NOMO-1 treated with DMSO at 0.1 percent for 48 hours (cell line): Measurements from ENCODE around the gene C1QL4.
A peak's percentile ranks its signal among the peaks of the same experiment; 100 is the strongest.
"Not testable (repeated sequence)": the region's sequence is repeated elsewhere in the genome, so short reads cannot be mapped to it uniquely, and the experiment has no call there.

Source experiments
- DNase-seq: peaks from one replicate; lab custom pipeline; 2025; ENCODE audit not compliant: unreplicated experiment; lab: John Stamatoyannopoulos, UW

The C1QL4 gene

DNA sequence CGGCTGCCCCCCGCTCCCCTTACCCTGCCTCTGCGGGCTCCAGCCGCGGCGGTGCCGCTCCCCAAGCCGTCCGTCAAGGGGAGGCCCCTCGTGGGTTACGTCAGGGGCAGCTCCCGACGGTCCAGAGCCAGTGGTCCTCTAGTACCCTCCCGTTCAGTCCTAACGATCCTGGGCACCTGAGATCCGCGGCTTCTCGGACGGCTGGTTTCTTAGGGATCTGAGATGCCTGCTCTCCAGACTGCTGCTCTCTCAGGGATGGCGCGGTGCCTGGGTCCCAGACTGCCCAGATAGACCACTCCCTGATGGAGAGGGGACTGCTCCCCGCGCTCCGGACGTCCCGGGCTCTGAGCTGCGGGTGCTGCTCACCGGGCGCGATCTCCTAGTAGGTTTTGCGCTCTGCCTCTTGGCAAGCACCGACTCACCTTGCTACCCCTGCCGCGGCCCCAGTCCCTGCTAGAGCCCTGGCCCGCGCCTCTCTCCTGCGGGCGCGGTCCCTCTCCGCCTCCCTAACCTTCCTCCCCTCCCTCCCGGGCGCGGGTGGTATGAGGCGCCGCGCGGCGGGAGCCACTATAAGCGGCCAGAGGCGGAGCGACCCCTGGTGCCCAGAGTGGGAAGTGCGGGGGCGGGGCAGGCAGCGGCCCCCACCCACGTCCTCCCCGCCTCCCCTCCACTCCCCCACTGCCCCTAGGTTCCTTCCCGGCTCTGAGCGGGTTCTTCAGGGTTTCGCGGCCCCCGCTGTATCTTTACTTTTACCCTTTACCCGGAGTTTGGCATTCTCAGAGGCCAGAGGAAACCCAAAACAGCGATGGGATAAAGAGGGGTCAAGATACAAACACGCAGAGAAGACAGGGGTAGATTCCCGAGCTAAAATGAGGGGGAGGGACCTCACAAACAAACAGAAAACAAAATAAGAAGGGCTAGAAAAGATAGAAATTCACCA is at the start of gene C1QL4:
Gene C1QL4, minus strand, starts transcription at position 544 of the 940 bp plus-strand sequence. CDS start 711 bp downstream, outside the sequence.
- DNase-seq, result peak; percentile 70

DNA sequence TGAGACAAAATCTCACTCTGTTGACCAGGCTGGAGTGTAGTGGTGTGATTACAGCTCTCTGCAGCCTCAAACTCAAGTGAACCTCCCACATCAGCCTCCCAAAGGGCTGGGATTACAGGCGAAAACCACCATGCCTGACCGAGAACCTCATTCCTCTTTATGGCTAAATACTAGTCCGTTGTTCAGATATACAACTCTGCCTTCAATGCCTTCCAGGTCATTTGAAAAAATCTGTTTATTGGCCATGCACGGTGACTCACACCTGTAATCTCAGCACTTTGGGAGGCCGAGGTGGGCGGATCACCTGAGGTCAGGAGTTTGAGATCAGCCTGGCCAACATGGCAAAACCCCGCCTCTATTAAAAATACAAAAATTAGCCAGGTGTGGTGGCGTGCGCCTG is 43.2 kb upstream of the C1QL4 start:
- DNase-seq, result not testable (repeated sequence)

GRCh38 chr12:49377386-49377785 is 40.4 kb upstream of the C1QL4 start:
- DNase-seq, result no peak

- DNase-seq, result no peak
These were observed 38.4 kb upstream of the C1QL4 start for GRCh38 chr12:49375406-49375805.

DNA sequence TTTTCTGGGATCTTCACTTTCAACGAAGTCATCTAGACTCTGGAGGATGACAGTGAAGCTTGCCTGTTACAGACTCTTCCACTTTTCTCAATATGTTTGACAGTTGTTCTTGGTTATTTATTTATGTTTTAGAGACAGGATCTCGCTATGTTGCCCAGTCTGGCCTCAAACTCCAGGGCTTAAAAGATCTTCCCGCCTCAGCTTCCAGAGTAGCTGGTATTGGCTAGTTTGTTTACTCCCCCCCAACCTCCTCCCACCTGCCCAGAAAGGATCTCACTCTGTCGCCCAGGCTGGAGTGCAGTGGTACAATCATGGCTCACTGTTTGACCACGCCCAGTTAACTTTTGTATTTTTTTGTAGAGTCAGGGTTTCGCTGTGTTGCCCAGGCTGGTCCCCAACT is 33.6 kb upstream of the C1QL4 start:
- no peak for DNase-seq

DNA sequence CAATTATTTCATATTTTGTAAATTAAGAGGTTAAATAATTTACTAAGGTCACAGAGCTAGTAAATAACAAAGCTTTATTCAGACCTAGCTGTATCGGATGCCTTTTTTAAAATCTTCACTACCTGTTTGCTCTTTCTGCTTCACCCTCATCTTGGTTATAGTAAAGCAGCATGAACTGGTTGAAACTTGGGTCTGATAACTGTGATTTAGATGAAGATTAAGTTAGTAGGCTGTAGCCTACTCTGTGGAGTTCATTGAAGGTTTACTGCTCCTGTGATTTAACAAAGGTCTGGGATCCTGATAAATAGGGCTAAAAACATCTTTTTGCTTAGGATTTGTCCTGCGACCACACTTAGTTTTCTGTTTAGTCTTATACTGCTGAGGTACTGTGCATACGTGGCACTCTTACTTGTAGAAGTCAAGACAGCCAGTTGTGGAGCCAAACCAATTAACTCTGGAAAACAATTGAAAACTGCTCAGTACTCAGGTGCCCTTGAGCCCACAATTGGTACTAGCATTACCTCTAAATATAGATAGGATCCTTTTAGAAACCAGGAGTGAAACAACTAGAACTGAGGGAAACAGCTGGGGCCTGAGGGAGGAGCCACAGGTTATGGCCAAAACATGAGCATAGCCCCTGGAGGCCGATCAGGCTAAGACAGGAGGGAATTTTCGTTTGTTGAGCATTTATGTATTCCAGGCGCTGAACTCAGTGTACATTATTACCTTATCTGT is 32.6 kb upstream of the C1QL4 start:
- peak; percentile 43 for DNase-seq

DNA sequence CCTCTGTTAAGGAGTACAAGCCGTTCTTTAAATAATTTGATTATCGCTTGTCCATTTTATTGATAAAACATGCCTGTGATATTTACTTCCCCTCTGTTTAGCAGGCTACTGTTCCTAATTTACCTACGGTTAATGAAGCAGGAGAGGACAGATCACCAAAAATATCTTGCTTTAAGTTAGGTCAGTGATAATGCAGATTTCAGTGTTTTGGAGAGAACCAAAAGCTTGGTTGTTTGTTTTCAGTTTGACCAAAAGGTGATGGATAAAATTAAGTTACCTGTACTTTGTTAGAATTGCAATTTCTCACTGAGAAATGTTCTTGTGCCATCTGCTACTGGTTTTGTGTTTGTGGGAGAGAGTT is 31.2 kb upstream of the C1QL4 start:
- no peak for DNase-seq

- DNase-seq, result no peak
These were observed 30.6 kb upstream of the C1QL4 start, which contains the start of gene SPATS2 for GRCh38 chr12:49367381-49368239. Gene SPATS2 (plus strand): TSS chr12:49367462. CDS start chr12:49461013, 93,551 bp downstream.

DNA sequence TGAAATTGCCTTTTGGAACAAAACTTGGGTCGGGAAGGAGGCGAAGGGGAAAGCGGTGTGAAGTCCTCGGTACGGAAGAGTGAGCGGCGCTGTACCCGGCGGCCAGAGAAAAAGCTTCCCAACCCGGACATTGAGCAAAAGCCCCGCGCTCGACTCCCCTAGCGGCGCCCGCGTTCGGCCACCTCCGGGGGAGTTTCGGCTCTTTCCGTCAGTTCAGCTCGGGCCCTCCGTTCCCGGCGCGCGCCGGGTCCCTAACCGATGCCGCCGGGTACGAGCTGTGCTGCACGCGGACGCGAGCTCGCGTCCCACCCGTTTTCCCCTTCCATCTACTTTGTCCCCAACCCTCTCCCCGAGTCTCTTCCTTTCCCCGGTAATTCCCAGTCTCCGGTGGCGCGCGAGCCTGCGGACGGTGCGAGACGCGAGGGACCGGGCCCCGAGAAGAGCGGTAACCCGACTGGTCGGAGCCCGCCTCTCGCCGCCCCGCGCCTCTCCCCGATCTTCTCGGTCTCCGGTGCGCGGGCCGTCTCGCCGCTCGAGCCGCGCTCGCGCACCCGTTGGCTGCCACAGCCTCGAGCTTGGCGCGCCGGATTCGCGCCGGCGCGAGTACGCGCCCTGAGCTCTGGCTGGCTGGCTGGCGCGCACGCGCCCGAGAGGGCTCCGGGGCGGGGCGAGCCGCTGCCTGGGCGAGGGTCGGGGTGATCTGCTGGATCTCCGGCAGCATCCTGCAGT is 29.8 kb upstream of the C1QL4 start:
- DNase-seq, result peak; percentile 87

DNA sequence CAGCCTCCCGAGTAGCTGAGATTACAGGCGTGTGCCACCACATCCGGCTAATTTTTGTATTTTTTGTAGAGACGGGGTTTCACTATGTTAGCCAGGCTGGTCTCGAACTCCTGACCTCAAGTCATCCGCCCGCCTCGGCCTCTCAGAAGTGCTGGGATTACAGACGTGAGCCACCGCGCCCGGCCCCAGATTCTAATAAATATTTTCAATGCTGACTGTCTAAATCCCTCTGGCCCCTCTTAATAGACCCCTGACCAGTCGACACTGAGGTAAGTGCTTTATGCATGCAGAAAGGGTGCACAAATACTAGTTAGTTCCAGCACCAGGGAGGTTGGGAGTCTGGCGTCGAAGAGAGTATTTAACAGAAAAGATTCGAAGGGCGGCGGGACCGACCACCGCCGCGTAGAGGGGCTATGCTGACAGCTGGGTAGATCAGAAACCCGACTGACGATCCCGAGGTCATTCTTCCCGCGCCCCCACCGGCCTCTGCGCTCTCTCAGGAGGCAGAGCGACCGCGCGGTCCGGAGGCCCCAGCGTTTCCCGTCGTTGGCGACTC is 29.2 kb upstream of the C1QL4 start:
- DNase-seq, result no peak

GRCh38 chr12:49365542-49365941 is 28.6 kb upstream of the C1QL4 start:
- DNase-seq, result no peak

- no peak for DNase-seq
These were observed 28.0 kb upstream of the C1QL4 start for GRCh38 chr12:49364989-49365388.

DNA sequence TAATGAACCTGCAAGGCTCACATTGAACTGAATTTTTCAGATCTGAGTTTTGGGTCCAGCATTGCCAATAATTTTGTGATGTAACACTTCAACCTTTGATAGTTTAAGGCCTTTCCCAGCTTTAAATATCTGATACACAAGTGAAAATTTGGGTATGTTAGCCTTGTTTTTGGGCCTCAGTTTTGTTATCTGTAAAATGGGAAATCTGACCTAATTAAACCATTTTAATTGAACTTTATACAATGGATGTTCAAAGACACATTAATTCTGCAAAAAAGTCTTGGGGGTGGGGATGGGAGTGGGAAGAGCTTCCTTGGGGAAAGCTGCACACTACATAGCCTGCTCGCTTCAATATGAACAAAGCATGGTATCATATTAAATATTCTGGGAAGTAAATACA is 25.1 kb upstream of the C1QL4 start:
- DNase-seq, result no peak

- DNase-seq, result no peak
These were observed 22.7 kb upstream of the C1QL4 start for GRCh38 chr12:49359671-49360070.

- DNase-seq, result peak; percentile 79
These were observed 21.6 kb upstream of the C1QL4 start for GRCh38 chr12:49358483-49359141.

DNA sequence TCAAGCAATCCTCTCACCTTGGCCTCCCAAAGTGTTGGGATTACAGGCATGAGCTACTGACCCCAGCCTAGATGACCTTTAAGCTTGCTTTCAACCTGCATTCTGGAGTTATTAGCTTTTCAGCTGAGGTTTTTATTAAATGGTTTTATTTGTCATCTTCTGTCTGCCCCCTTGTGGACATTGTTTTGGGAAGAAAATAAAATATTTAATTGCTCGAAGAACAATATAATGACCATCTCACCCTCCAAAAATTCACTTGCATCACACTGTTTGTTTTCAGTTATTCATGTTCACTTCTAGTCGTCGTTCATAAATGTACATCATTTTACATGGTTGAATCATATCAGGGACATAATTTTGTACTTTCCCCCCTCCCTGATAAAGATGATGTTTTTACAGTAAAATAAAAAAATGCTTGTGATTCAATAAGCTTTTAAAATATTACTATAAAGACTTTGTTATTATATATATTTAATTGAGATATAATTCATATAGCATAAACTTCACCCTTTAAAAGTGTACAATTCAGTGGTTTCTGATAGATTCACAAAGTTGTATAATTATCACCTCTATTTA is 20.2 kb upstream of the C1QL4 start:
- peak; percentile 22 for DNase-seq

DNA sequence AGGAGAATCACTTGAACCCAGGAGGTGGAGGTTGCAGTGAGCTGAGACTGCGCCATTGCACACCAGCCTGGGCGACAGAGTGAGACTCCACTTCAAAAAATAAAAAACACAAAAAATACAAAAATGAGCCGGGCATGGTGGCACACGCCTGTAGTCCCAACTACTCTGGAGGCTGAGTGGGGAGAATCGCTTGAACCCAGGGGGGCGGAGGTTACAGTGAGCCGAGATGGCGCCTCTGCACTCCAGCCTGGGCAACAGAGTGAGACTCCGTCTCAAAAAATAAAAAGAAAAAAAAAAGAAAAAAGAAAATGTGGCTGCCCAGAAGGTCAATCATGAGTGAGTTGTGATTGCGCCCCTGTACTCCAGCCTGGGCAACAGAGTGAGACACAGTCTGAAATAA is 18.9 kb upstream of the C1QL4 start:
- no peak for DNase-seq

DNA sequence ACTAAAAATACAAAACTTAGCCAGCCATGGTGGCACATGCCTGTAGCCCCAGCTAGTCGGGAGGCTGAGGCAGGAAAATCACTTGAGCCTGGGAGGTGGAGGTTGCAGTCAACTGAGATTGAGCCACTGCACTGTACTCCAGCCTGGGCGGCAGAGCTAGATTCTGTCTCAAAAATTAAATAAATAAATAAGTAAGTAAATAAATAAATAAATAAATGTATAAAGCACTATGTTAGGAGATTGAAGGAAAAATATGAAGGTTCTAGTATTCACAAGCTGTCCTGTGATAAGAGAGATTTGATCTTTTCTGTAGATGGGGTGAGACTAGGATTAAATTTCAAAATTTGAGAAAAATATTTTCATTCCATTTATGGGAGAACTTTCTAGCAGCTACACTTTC is 15.4 kb upstream of the C1QL4 start:
- DNase-seq, result no peak

- DNase-seq, result no peak
These were observed 12.3 kb upstream of the C1QL4 start for GRCh38 chr12:49349266-49349665.
